IPS-20b (cell line): Measurements from ENCODE around the gene ZNF264.
"Not testable (repeated sequence)": the region's sequence is repeated elsewhere in the genome, so short reads cannot be mapped to it uniquely, and the experiment has no call there.

Source experiments
- H3K27ac ChIP-seq: one replicate; pipeline ENCODE4 v1.5.1; 2013; ENCODE audit warnings: low read length
- H3K27me3 ChIP-seq: 2 replicates; pipeline ENCODE4 v1.6.1; 2013; ENCODE audit warnings: mild to moderate bottlenecking, low read length, inconsistent platforms; ENCODE audit not compliant: insufficient read depth
- H3K36me3 ChIP-seq: 2 replicates; pipeline ENCODE4 v1.6.1; 2013; ENCODE audit warnings: low read depth, mild to moderate bottlenecking, inconsistent platforms, low read length, moderate library complexity; ENCODE audit not compliant: insufficient read depth
- H3K4me1 ChIP-seq: 2 replicates; pipeline ENCODE4 v1.6.1; 2013; ENCODE audit warnings: mild to moderate bottlenecking, control low read depth, inconsistent platforms, low read length, moderate library complexity; ENCODE audit not compliant: insufficient read depth
- H3K4me3 ChIP-seq: 2 replicates; pipeline ENCODE4 v1.5.1; 2013; ENCODE audit warnings: mild to moderate bottlenecking, low read length, inconsistent platforms
- H3K9ac ChIP-seq: 2 replicates; pipeline ENCODE4 v1.6.1; 2013; ENCODE audit warnings: low read depth, mild to moderate bottlenecking, inconsistent platforms, low read length, moderate library complexity
- H3K9me3 ChIP-seq: 2 replicates; pipeline ENCODE4 v1.6.1; 2013; ENCODE audit warnings: mild to moderate bottlenecking, low read depth, low read length, inconsistent platforms; ENCODE audit not compliant: insufficient read depth

Gene ZNF264

GRCh38 chr19:57191141-57192076 lies at the start of gene ZNF264:
TSS of gene ZNF264 (plus strand) at chr19:57191500. CDS start at chr19:57191914, 414 bp downstream.
- H3K9me3 ChIP-seq: peaks cover 41% of the 10 kb centered on the region
- peak within 1 kb of the TSS; percentile 80 for H3K4me3 ChIP-seq
- no peak within 1 kb of the TSS for H3K27ac ChIP-seq
- H3K9ac ChIP-seq: peak within 1 kb of the TSS; percentile 75
- no peaks in the 10 kb centered on the region for H3K4me1 ChIP-seq
- H3K27me3 ChIP-seq: no peaks in the 10 kb centered on the region
- peaks cover 34% of the 10 kb centered on the region for H3K36me3 ChIP-seq

- H3K9me3 ChIP-seq: peaks cover 69% of the 10 kb centered on the region
- no peak overlapping the region for H3K4me3 ChIP-seq
- no peaks in the 10 kb centered on the region for H3K4me1 ChIP-seq
- no peak overlapping the region for H3K27ac ChIP-seq
- no peaks in the 10 kb centered on the region for H3K36me3 ChIP-seq
- no peak overlapping the region for H3K9ac ChIP-seq
- no peaks in the 10 kb centered on the region for H3K27me3 ChIP-seq
Measured at GRCh38 chr19:57141699-57142098, 49.6 kb upstream of the ZNF264 start.

GRCh38 chr19:57152921-57153320 lies 38.4 kb upstream of the ZNF264 start:
- Histone ChIP-seq H3K9ac (no peak overlapping the region), H3K4me1 (no peaks in the 10 kb centered on the region), H3K4me3 (no peak overlapping the region), H3K9me3 (peaks cover 68% of the 10 kb centered on the region), H3K36me3 (no peaks in the 10 kb centered on the region), H3K27ac (no peak overlapping the region), H3K27me3 (no peaks in the 10 kb centered on the region)

GRCh38 chr19:57161985-57162539 lies 29.2 kb upstream of the ZNF264 start:
- no peaks in the 10 kb centered on the region for H3K36me3 ChIP-seq
- H3K27ac ChIP-seq: no peak overlapping the region
- H3K4me3 ChIP-seq: no peak overlapping the region
- H3K4me1 ChIP-seq: no peaks in the 10 kb centered on the region
- H3K27me3 ChIP-seq: no peaks in the 10 kb centered on the region
- no peak overlapping the region for H3K9ac ChIP-seq
- H3K9me3 ChIP-seq: peaks cover 80% of the 10 kb centered on the region

DNA sequence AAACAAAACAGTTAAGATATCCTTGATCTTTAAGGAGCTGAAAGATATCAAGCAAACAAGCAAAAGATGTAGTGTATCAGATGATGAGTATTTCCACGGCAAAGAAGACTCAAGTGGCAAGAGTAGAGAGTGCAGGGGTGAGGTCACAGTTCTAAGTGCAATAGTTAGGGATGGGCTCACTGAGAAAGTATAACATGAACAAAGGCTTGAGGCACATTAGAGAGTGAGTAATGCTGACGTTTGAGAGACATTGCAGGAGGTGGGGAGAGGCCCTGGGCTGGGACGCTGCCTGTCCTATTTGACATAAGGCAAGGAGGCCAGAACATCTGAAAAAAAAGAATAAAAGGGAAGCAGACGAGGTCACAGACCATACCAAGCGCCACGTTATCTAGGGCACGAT lies 25.5 kb upstream of the ZNF264 start:
- no peak overlapping the region for H3K4me3 ChIP-seq
- H3K27ac ChIP-seq: no peak overlapping the region
- peaks cover 62% of the 10 kb centered on the region for H3K9me3 ChIP-seq

DNA sequence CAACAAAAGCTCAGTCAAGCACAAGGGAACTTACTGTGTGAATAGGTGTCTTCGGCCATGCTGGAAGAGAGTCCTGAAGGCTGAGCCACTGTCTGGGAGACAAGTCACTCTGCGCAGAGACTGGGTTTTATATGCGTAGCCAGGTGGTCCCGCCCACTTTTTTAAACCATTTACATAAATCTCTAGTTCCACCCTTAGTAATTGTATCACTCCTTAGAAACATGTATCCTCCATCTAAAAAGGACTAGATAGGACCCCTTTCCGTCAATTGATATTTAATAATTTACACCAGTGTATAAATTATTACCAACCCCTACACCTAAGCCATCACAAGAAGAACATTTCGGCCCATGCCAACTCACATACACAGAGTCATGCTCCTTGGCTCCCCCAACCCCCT lies 23.9 kb upstream of the ZNF264 start, which contains the start of gene DUXA:
DUXA (minus strand) TSS at position 101 of the 400 bp plus-strand sequence; CDS start at position 59, 42 bp downstream.
- Histone ChIP-seq H3K9me3 (peaks cover 56% of the 10 kb centered on the region), H3K9ac (no peak within 1 kb of the TSS), H3K4me1 (no peaks in the 10 kb centered on the region), H3K4me3 (no peak within 1 kb of the TSS), H3K27ac (no peak within 1 kb of the TSS), H3K27me3 (no peaks in the 10 kb centered on the region), H3K36me3 (no peaks in the 10 kb centered on the region)

More for the DNA sequence above, 25.5 kb upstream of the ZNF264 start:
- no peaks in the 10 kb centered on the region for H3K4me1 ChIP-seq
- no peaks in the 10 kb centered on the region for H3K36me3 ChIP-seq
- no peaks in the 10 kb centered on the region for H3K27me3 ChIP-seq
- no peak overlapping the region for H3K9ac ChIP-seq

- H3K9me3 ChIP-seq: peaks cover 53% of the 10 kb centered on the region
- H3K27me3 ChIP-seq: no peaks in the 10 kb centered on the region
- no peaks in the 10 kb centered on the region for H3K36me3 ChIP-seq
- H3K4me1 ChIP-seq: no peaks in the 10 kb centered on the region
- H3K27ac ChIP-seq: no peak overlapping the region
- no peak overlapping the region; the same call in 1 of the 2 replicates for H3K4me3 ChIP-seq
- no peak overlapping the region for H3K9ac ChIP-seq
Measured at GRCh38 chr19:57171551-57172081, 19.7 kb upstream of the ZNF264 start.

DNA sequence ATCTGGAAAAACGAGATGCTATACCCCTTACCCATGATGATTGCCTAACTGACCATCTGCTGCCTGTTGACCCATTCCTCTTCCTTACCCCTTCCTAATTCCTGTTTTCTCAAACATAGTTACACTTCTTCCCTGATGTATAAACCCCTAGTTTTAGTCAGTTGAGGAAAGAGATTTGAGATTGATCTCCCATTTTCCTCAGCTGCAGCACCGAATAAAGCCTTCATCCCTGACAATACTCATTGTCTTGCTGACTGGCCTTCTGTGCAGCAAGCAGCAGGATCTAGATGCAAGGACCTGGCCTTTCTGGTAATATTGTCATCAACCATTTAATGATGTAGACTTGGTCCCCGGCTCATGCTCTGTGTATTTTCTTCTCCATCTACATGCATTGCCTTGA lies 999 bp upstream of the ZNF264 start:
- Histone ChIP-seq H3K4me1 (no peaks in the 10 kb centered on the region), H3K36me3 (peaks cover 24% of the 10 kb centered on the region), H3K27me3 (no peaks in the 10 kb centered on the region), H3K9ac (no peak overlapping the region), H3K27ac (no peak overlapping the region), H3K9me3 (peaks cover 51% of the 10 kb centered on the region), H3K4me3 (peak overlapping the region; percentile 80; the same call in 1 of the 2 replicates)

DNA sequence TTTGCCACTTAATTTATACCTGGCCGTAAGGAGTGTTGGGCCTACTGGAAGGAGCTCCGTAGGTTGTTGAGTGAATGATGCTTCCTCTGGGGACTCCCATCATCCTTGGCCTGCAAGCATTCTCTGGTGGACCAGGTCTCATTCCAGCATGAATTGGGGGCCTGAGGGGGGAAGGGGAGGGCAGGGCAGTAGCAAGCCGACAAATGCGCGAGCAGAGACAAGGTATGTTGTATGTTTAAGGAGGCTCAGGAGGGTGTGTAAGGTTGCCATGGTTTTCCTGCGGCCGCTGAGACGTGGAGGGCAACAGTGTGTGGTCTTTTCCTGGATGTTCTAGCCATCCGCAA lies 749 bp downstream of the ZNF264 start:
- Histone ChIP-seq H3K9me3 (peaks cover 37% of the 10 kb centered on the region), H3K36me3 (peaks cover 41% of the 10 kb centered on the region), H3K9ac (peak overlapping the region; percentile 75), H3K27ac (no peak overlapping the region), H3K27me3 (no peaks in the 10 kb centered on the region), H3K4me1 (no peaks in the 10 kb centered on the region), H3K4me3 (peak overlapping the region; percentile 80)

DNA sequence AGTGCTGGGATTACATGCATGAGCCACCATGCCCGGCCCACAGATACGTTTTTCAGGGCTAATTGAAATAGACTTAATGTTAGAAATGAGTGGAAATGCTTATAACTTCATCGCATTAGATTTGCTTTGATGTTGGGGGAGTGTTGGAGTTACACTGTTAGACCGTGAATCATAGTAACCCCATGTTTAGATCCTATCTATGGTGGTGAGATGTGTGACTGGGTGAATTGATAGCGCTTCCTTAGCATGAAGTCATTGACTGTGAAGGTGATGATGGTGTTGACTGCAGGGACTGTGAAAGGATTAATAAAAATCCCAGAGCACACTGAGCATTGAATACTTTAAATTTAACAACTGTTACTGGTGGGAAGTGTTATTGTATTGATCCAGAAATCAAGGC lies 1.7 kb downstream of the ZNF264 start:
- peaks cover 48% of the 10 kb centered on the region for H3K36me3 ChIP-seq
- no peaks in the 10 kb centered on the region for H3K4me1 ChIP-seq
- H3K9me3 ChIP-seq: peaks cover 28% of the 10 kb centered on the region
- H3K9ac ChIP-seq: no peak overlapping the region
- no peak overlapping the region for H3K27ac ChIP-seq
- no peaks in the 10 kb centered on the region for H3K27me3 ChIP-seq
- peak overlapping the region; percentile 80 for H3K4me3 ChIP-seq

GRCh38 chr19:57197874-57198273 lies 6.6 kb downstream of the ZNF264 start:
- peaks cover 47% of the 10 kb centered on the region for H3K36me3 ChIP-seq
- not testable (repeated sequence) for H3K4me1 ChIP-seq, H3K27ac ChIP-seq, H3K9me3 ChIP-seq, H3K27me3 ChIP-seq, H3K4me3 ChIP-seq, H3K9ac ChIP-seq

DNA sequence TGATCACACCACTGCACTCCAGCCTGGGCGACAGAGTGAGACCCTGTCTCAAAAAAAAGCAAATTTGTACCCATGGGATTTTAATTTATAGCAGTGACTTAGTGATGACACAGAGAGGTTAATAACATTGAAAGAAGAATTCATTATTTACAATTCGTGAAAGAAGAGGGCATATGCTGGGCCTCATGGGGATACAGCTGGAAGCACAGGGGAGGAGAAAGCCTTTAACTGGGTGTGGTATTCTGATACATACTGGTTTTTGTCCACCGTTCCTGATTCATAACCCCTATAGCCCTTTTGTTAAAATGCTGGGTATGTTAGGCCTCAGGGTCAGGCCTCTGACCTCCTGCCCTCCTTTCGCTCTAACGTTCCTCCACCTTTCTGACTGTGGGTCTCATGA lies 10.9 kb downstream of the ZNF264 start:
- H3K9me3 ChIP-seq: no peaks in the 10 kb centered on the region
- H3K4me1 ChIP-seq: no peaks in the 10 kb centered on the region
- H3K27me3 ChIP-seq: no peaks in the 10 kb centered on the region
- peaks cover 27% of the 10 kb centered on the region for H3K36me3 ChIP-seq
- no peak overlapping the region for H3K4me3 ChIP-seq
- H3K27ac ChIP-seq: no peak overlapping the region
- H3K9ac ChIP-seq: no peak overlapping the region
